K562 (cell line): Measurements from ENCODE around the gene SEC23IP. TPM values are rescaled to one million over a fixed set of nuclear protein-coding genes. Genes with fewer than 3 reads are reported as not detected.

ENCODE experiments used
- HMG20A ChIP-seq: fragments of 450-650 bp; formaldehyde crosslinking; conservative IDR thresholded peaks from 2 replicates; pipeline ENCODE4 v1.4.0; 2020; ENCODE audit warnings: mild to moderate bottlenecking, mixed read lengths
- HNRNPL ChIP-seq: fragments of 200-400 bp; formaldehyde crosslinking; IDR thresholded peaks from 2 replicates; pipeline ENCODE4 v1.6.1; 2017; ENCODE audit warnings: low read depth, mild to moderate bottlenecking, low read length
- MLLT1 ChIP-seq, 2 experiments: fragments of 450-650 bp; IDR thresholded peaks; 2 replicates each; pipeline ENCODE4 v1.6.1; 2016
- NEUROD1 ChIP-seq: fragments of 150-350 bp; IDR thresholded peaks from 2 replicates; pipeline ENCODE4 v1.6.1; 2014; ENCODE audit warnings: borderline replicate concordance, low read length, low read depth; ENCODE audit not compliant: partially characterized antibody
- NFRKB ChIP-seq: fragments of 450-650 bp; IDR thresholded peaks from 2 replicates; pipeline ENCODE4 v1.6.1; 2016; ENCODE audit warnings: low read depth
- NR2C2 ChIP-seq, 2 experiments: fragments of 200-800 bp in 1 of 2; sonication (Bioruptor generic) in 1 of 2; sonication (generic) in 1 of 2; formaldehyde crosslinking in 1 of 2; IDR thresholded peaks; 2 replicates each; pipeline versions ENCODE4 v1.6.1 to v1.8.0; 2016 to 2022; ENCODE audit warnings: mild to moderate bottlenecking in 1 of 2, missing compliant biosample characterization in 1 of 2, missing genetic modification characterization in 1 of 2, missing genetic modification reagents in 1 of 2
- POLR2A ChIP-seq: fragments of 450-650 bp; conservative IDR thresholded peaks from 2 replicates; pipeline ENCODE4 v1.6.1; 2016
- RBM39 ChIP-seq: fragments of 200-400 bp; formaldehyde crosslinking; optimal IDR thresholded peaks from 2 replicates; pipeline ENCODE3; 2018; ENCODE audit warnings: low read depth, low read length
- SMARCC2 ChIP-seq: fragments of 450-650 bp; IDR thresholded peaks from 2 replicates; pipeline ENCODE4 v1.6.1; 2017; ENCODE audit warnings: antibody characterized with exemption, moderate library complexity, mild to moderate bottlenecking, low read depth
- STAG1 ChIP-seq: sonication (generic); formaldehyde crosslinking; IDR thresholded peaks from 2 replicates; pipeline ENCODE4 v1.5.0; 2020; ENCODE audit warnings: missing genetic modification reagents, borderline replicate concordance
- TAF9B ChIP-seq: fragments of 450-650 bp; IDR thresholded peaks from 2 replicates; pipeline ENCODE4 v1.6.1; 2018; ENCODE audit warnings: mild to moderate bottlenecking; ENCODE audit not compliant: partially characterized antibody
- TSHZ1 ChIP-seq: fragments of 250-450 bp; sonication (Bioruptor Pico); IDR thresholded peaks from 2 replicates; pipeline ENCODE4 v1.4.0; 2020; ENCODE audit warnings: mild to moderate bottlenecking, moderate library complexity
- ZNF12 ChIP-seq: sonication (generic); formaldehyde crosslinking; IDR thresholded peaks from 2 replicates; pipeline ENCODE4 v1.4.0; 2020; ENCODE audit warnings: mild to moderate bottlenecking, missing genetic modification reagents
- ZNF124 ChIP-seq: sonication (generic); formaldehyde crosslinking; IDR thresholded peaks from 2 replicates; pipeline ENCODE4 v1.8.1; 2022; ENCODE audit warnings: missing genetic modification reagents
- ZNF277 ChIP-seq: fragments of 250-450 bp; sonication (Bioruptor Pico); IDR thresholded peaks from 2 replicates; pipeline ENCODE4 v1.8.0; 2022; ENCODE audit warnings: inconsistent platforms, mild to moderate bottlenecking, moderate library complexity, borderline replicate concordance
- ZNF449 ChIP-seq: fragments of 250-450 bp; sonication (Bioruptor Pico); IDR thresholded peaks from 2 replicates; pipeline ENCODE4 v1.8.0; 2022; ENCODE audit warnings: moderate library complexity, mild to moderate bottlenecking, inconsistent platforms
- ZNF639 ChIP-seq, 2 experiments: fragments of 200-800 bp in 1 of 2; sonication (Bioruptor generic) in 1 of 2; sonication (generic) in 1 of 2; formaldehyde crosslinking in 1 of 2; IDR thresholded peaks in 1 of 2; conservative IDR thresholded peaks in 1 of 2; 2 replicates each; pipeline versions ENCODE4 v1.5.0 to v1.6.1; 2016 to 2020; ENCODE audit warnings: missing compliant biosample characterization in 1 of 2, missing genetic modification characterization in 1 of 2, missing genetic modification reagents in 1 of 2
- polyA plus RNA-seq, 8 experiments: library from polyadenylated mRNA; depleted of rRNA in 4 of 8; stranded (reverse) in 5 of 8; unstranded in 3 of 8; fragments of >200 nt; fragmentation: Nextera tagmentation in 2 of 8; fragmentation: Illumina TruSeq in 1 of 8; extraction: Ambion mirVana in 2 of 8; extraction: Trizol in 1 of 8; gene quantifications; 2 replicates each; pipeline versions ENCODE4 v1.2.1 to v1.2.3, GENCODE V29; 2011 to 2014; ENCODE audit warnings: inconsistent platforms in 1 of 8, missing spikeins in 1 of 8
- total RNA-seq, 7 experiments: library from RNA; depleted of rRNA in 6 of 7; stranded (reverse); fragments of >200 nt in 6 of 7; fragmentation: Illumina TruSeq in 2 of 7; extraction: Trizol in 2 of 7; gene quantifications; 2 replicates each; pipeline versions ENCODE4 v1.2.1 to v1.2.3, GENCODE V29; 2011 to 2021; ENCODE audit warnings: low replicate concordance in 1 of 7

The SEC23IP gene
- total and polyA plus RNA-seq, 9 of the 15 experiments (the other 6 are each of a cell fraction or from before 2014, with no cell fraction given) = 15.8 to 38.4 (median 22.5) TPM

GRCh38 chr10:119892188-119893065 lies at the start of gene SEC23IP (continued):
- TF ChIP-seq NR2C2 (CRISPR knock-in tag; IDR thresholded peaks at IDR 0.05) = no peak
- TF ChIP-seq NR2C2 (tag; IDR thresholded peaks at IDR 0.05) = peak; percentile 69
- no peak for TF ChIP-seq ZNF277 (CRISPR knock-in tag)
- no peak for TF ChIP-seq HMG20A
- peak in 1 of 2 experiments; percentile 77; a peak in 1 of 4 replicates for TF ChIP-seq ZNF639 (CRISPR knock-in tag; conservative IDR thresholded peaks at IDR 0.05 in 1 of 2, IDR thresholded peaks at IDR 0.05 in 1 of 2)
- no peak for TF ChIP-seq ZNF12 (CRISPR knock-in tag)
- no peak; the same call in none of the 2 replicates for TF ChIP-seq NFRKB
- peak; percentile 67 for TF ChIP-seq TAF9B
- no peak for TF ChIP-seq RBM39
- no peak for TF ChIP-seq SMARCC2
- no peak for TF ChIP-seq MLLT1 (IDR thresholded peaks at IDR 0.05)
- TF ChIP-seq STAG1 (CRISPR knock-in tag) = no peak
- no peak for TF ChIP-seq TSHZ1
- TF ChIP-seq ZNF449 (CRISPR knock-in tag) = no peak
- TF ChIP-seq ZNF124 (CRISPR knock-in tag) = no peak
- TF ChIP-seq NEUROD1 = no peak
- TF ChIP-seq HNRNPL = no peak
- peak; percentile 85 for TF ChIP-seq POLR2A
